A549 (cell line): ENCODE data around the gene C11orf21. TPM values are rescaled to one million over a fixed set of nuclear protein-coding genes. Genes with fewer than 3 reads are reported as not detected.

Experiments
- ATAC-seq, 2 experiments: fragments of 200-7000 bp in 1 of 2; fragments of >200 bp in 1 of 2; cut with Nextera tagmentation in 1 of 2; cut with Tn5 transposase in 1 of 2; 3 replicates each; pipeline versions ENCODE4 v1.8.0 to v1.9.1; 2018 to 2020; ENCODE audit warnings: mild to moderate bottlenecking in 1 of 2, moderate library complexity in 1 of 2
- CTCF ChIA-PET: fragments of 300-600 bp; sonication (Branson Sonifier 250); formaldehyde crosslinking; extraction: SDS; loops from one replicate; lab custom pipeline; 2021; ENCODE audit warnings: antibody characterized with exemption, inconsistent platforms; lab: Yijun Ruan, JAX
- POLR2A ChIA-PET: fragments of 350-600 bp; formaldehyde crosslinking; extraction: SDS; loops from one replicate; lab custom pipeline; 2021; ENCODE audit warnings: antibody characterized with exemption, inconsistent platforms; lab: Yijun Ruan, JAX
- DNase-seq, 2 experiments: peaks; one replicate each; pipeline versions ENCODE4 v3.0.0 to v3.0.0-alpha.2; 2011 to 2016; ENCODE audit warnings: low read depth in 1 of 2, low spot score in 1 of 2
- FAIRE-seq: peaks from 2 replicates; lab custom pipeline; 2011; peaks lifted over from hg19 to GRCh38; lab: Jason Lieb, UNC
- H3K27ac ChIP-seq, 2 experiments: fragments of >200 bp; sonication (Bioruptor Twin); formaldehyde crosslinking; 3 replicates each; pipeline ENCODE4 v1.5.1; 2016 to 2017
- H3K4me1 ChIP-seq: fragments of >200 bp; sonication (Bioruptor Twin); formaldehyde crosslinking; 3 replicates; pipeline ENCODE4 v1.6.1; 2016
- H3K4me2 ChIP-seq: fragments of >200 bp; sonication (Bioruptor Twin); formaldehyde crosslinking; 3 replicates; pipeline ENCODE4 v1.6.1; 2016
- H3K4me3 ChIP-seq: fragments of >200 bp; sonication (Bioruptor Twin); formaldehyde crosslinking; 3 replicates; pipeline ENCODE4 v1.5.1; 2016
- H3K9me3 ChIP-seq: fragments of >200 bp; sonication (Bioruptor Twin); formaldehyde crosslinking; 3 replicates; pipeline ENCODE4 v1.6.1; 2016
- BCL3 ChIP-seq: fragments of >200 bp; sonication (Bioruptor Twin); formaldehyde crosslinking; IDR thresholded peaks from 3 replicates; pipeline ENCODE4 v1.6.1; 2016
- BHLHE40 ChIP-seq: IDR thresholded peaks from 2 replicates; pipeline ENCODE4 v1.6.1; 2012; ENCODE audit warnings: low read depth, low read length, inconsistent platforms
- CEBPB ChIP-seq, 2 experiments: fragments of >200 bp in 1 of 2; sonication (Bioruptor Twin) in 1 of 2; formaldehyde crosslinking in 1 of 2; IDR thresholded peaks; 2 replicates each; pipeline ENCODE4 v1.6.1; 2012 to 2016
- CHD2 ChIP-seq: fragments of 150-350 bp; IDR thresholded peaks from 2 replicates; pipeline ENCODE4 v1.6.1; 2014; ENCODE audit warnings: low read length; ENCODE audit not compliant: partially characterized antibody
- EHMT2 ChIP-seq: fragments of 200-600 bp; sonication (generic); IDR thresholded peaks from 2 replicates; pipeline ENCODE4 v1.6.1; 2016; ENCODE audit warnings: antibody characterized with exemption, low read depth, mild to moderate bottlenecking, moderate library complexity
- EP300 ChIP-seq, 2 experiments: fragments of >200 bp; sonication (Bioruptor Twin); formaldehyde crosslinking; IDR thresholded peaks; 2 replicates in 1 of 2; 3 replicates in 1 of 2; pipeline ENCODE4 v1.6.1; 2016 to 2017
- ESRRA ChIP-seq: fragments of 150-350 bp; IDR thresholded peaks from 2 replicates; pipeline ENCODE4 v1.6.1; 2014; ENCODE audit warnings: mild to moderate bottlenecking, low read length, borderline replicate concordance
- FOSL2 ChIP-seq, 2 experiments: fragments of 450-650 bp in 1 of 2; fragments of >200 bp in 1 of 2; sonication (Bioruptor Twin) in 1 of 2; formaldehyde crosslinking; IDR thresholded peaks; 2 replicates each; pipeline versions ENCODE4 v1.5.0 to v1.6.1; 2016 to 2020; ENCODE audit warnings: mild to moderate bottlenecking in 1 of 2, moderate library complexity in 1 of 2
- HDAC2 ChIP-seq: fragments of 200-600 bp; sonication (generic); IDR thresholded peaks from 2 replicates; pipeline ENCODE4 v1.6.1; 2016
- HEYL ChIP-seq: fragments of 250-450 bp; sonication (Bioruptor Pico); IDR thresholded peaks from 2 replicates; pipeline ENCODE4 v1.8.0; 2021; ENCODE audit warnings: mild to moderate bottlenecking, moderate library complexity
- HOXB13 ChIP-seq: fragments of 250-450 bp; sonication (Bioruptor Pico); IDR thresholded peaks from 2 replicates; pipeline ENCODE4 v1.5.0; 2020; ENCODE audit warnings: low read depth, mild to moderate bottlenecking, moderate library complexity
- JUNB ChIP-seq: fragments of >200 bp; sonication (Bioruptor Twin); formaldehyde crosslinking; IDR thresholded peaks from 2 replicates; pipeline ENCODE4 v1.6.1; 2016
- KDM5A ChIP-seq: fragments of 200-600 bp; sonication (generic); IDR thresholded peaks from 2 replicates; pipeline ENCODE4 v1.6.1; 2016; ENCODE audit warnings: antibody characterized with exemption, mild to moderate bottlenecking
- MYC ChIP-seq: IDR thresholded peaks from 2 replicates; pipeline ENCODE4 v1.6.1; 2012; ENCODE audit warnings: mild to moderate bottlenecking, inconsistent platforms, low read length, improper control_type of control experiment, borderline replicate concordance
- PBX3 ChIP-seq: IDR thresholded peaks from 2 replicates; pipeline ENCODE4 v1.6.1; 2012
- POLR2A ChIP-seq: IDR thresholded peaks from 2 replicates; pipeline ENCODE4 v1.6.1; 2012; ENCODE audit warnings: mild to moderate bottlenecking, low read length
- RARB ChIP-seq: fragments of 250-450 bp; sonication (Bioruptor Pico); IDR thresholded peaks from 2 replicates; pipeline ENCODE4 v1.8.0; 2021; ENCODE audit warnings: mild to moderate bottlenecking, moderate library complexity
- RCOR1 ChIP-seq: fragments of 150-350 bp; IDR thresholded peaks from 2 replicates; pipeline ENCODE4 v1.6.1; 2014; ENCODE audit warnings: antibody characterized with exemption, low read length, low read depth
- REST ChIP-seq: fragments of 200-600 bp; sonication (generic); IDR thresholded peaks from 2 replicates; pipeline ENCODE4 v1.6.1; 2016; ENCODE audit warnings: antibody characterized with exemption, mild to moderate bottlenecking, moderate library complexity
- RNF2 ChIP-seq: fragments of 200-600 bp; sonication (generic); IDR thresholded peaks from 2 replicates; pipeline ENCODE4 v1.6.1; 2016; ENCODE audit warnings: low read depth, mild to moderate bottlenecking, antibody characterized with exemption, moderate library complexity, borderline replicate concordance
- ZFP36 ChIP-seq: fragments of 450-650 bp; IDR thresholded peaks from 2 replicates; pipeline ENCODE4 v1.6.1; 2014; ENCODE audit warnings: borderline replicate concordance; ENCODE audit not compliant: partially characterized antibody
- ZNF302 ChIP-seq: fragments of 250-450 bp; sonication (Bioruptor Pico); IDR thresholded peaks from 2 replicates; pipeline ENCODE4 v1.9.0; 2021; ENCODE audit warnings: inconsistent platforms, mild to moderate bottlenecking, moderate library complexity
- WGBS: methylation state at CpG from one replicate; pipeline ENCODE4 v1.1.6; 2017; ENCODE audit errors: missing lambda C conversion rate; 5-methylcytosine and 5-hydroxymethylcytosine counted together
- polyA plus RNA-seq, 4 experiments: library from polyadenylated mRNA; depleted of rRNA in 3 of 4; stranded (reverse); fragments of >200 nt; fragmentation: RNase III in 1 of 4; extraction: RNeasy Plus Mini Kit Qiagen cat#74134 plus additional on column Dnase treatment in 1 of 4; gene quantifications; 2 replicates in 3 of 4; 3 replicates in 1 of 4; pipeline ENCODE4 v1.2.3, GENCODE V29; 2011 to 2017

C11orf21 gene
- polyA plus RNA-seq, 2 of the 4 experiments (the other 2 are of a cell fraction) = not detected

- H3K4me1 ChIP-seq = no peaks in the 10 kb centered on the region
- DNase-seq (no peak), ATAC-seq (no peak), FAIRE-seq (no peak)
- TF ChIP-seq KDM5A (no peak), CHD2 (no peak), PBX3 (no peak), ZNF302 (CRISPR knock-in tag) (no peak), POLR2A (no peak), JUNB (no peak), REST (no peak), RNF2 (no peak), BCL3 (no peak), ZFP36 (no peak), FOSL2 (IDR thresholded peaks at IDR 0.05) (no peak), FOSL2 (CRISPR knock-in tag; IDR thresholded peaks at IDR 0.05) (no peak), HDAC2 (no peak), HEYL (no peak)
- CTCF ChIA-PET = interaction anchor here (1.6 kb wide), 1 partner anchor 73 kb away, joined by 6 read pairs; no protein-coding TSS in a partner anchor
- H3K4me2 ChIP-seq = no peak overlapping the region
- H3K4me3 ChIP-seq = no peak overlapping the region
- peaks cover 3% of the 10 kb centered on the region; the same call in 1 of the 3 replicates for H3K9me3 ChIP-seq
- POLR2A ChIA-PET = no interaction called here
- WGBS = 19% methylated on average over 10 of the region's 10 CpGs
- H3K27ac ChIP-seq = no peak overlapping the region
Measured at GRCh38 chr11:2346586-2347307, 45.0 kb upstream of the C11orf21 start.

- Histone ChIP-seq H3K4me1 (no peaks in the 10 kb centered on the region), H3K4me2 (no peak overlapping the region), H3K27ac (no peak overlapping the region), H3K9me3 (peaks cover 3% of the 10 kb centered on the region; the same call in 1 of the 3 replicates), H3K4me3 (no peak overlapping the region)
- TF ChIP-seq HOXB13 (CRISPR knock-in tag) (no peak), RARB (CRISPR knock-in tag) (no peak)
- ChIA-PET POLR2A (no interaction called here), CTCF (interaction anchor here (0.8 to 1.6 kb wide), 2 partner anchors 41 to 74 kb away, joined by 3 to 6 read pairs; no protein-coding TSS in a partner anchor)
- FAIRE-seq (no peak), DNase-seq (no peak), ATAC-seq (no peak)
- WGBS = 2% methylated on average over 3 of the region's 4 CpGs
Measured at GRCh38 chr11:2346014-2346413, 44.3 kb upstream of the C11orf21 start.

- no peak for FAIRE-seq
- H3K27ac ChIP-seq = no peak overlapping the region
- no peaks in the 10 kb centered on the region for H3K4me1 ChIP-seq
- DNase-seq = no peak
- ChIA-PET POLR2A (no interaction called here), CTCF (no interaction called here)
- ATAC-seq = no peak
- WGBS = 11% methylated on average over 2 of the region's 2 CpGs
- TF ChIP-seq BHLHE40 (no peak), RCOR1 (no peak), CHD2 (no peak), ESRRA (no peak), RNF2 (no peak), HDAC2 (no peak), MYC (no peak), CEBPB (IDR thresholded peaks at IDR 0.05) (no peak), EP300 (IDR thresholded peaks at IDR 0.05) (no peak), EHMT2 (no peak)
- H3K4me2 ChIP-seq = no peak overlapping the region
- no peak overlapping the region for H3K4me3 ChIP-seq
- peaks cover 3% of the 10 kb centered on the region; the same call in 1 of the 3 replicates for H3K9me3 ChIP-seq
Measured at GRCh38 chr11:2345050-2345449, 43.3 kb upstream of the C11orf21 start.
